B cell (primary cell): ENCODE measurements around the gene SETD9. TPM values are rescaled to one million over a fixed set of nuclear protein-coding genes. Genes with fewer than 3 reads are reported as not detected.

Source experiments
- ATAC-seq: fragments of 200-7000 bp; cut with Tn5 transposase; one replicate; pipeline ENCODE4 v1.10.0; 2021; ENCODE audit warnings: low read depth, mild to moderate bottlenecking, moderate number of reproducible peaks, moderate library complexity
- CTCF ChIA-PET: fragments of 350-600 bp; sonication (Branson Sonifier 250); formaldehyde crosslinking; loops from one replicate; lab custom pipeline; 2021; ENCODE audit warnings: antibody characterized with exemption, inconsistent platforms; lab: Charles Lee
- POLR2A ChIA-PET: fragments of 350-600 bp; sonication (Branson Sonifier 250); formaldehyde crosslinking; loops from one replicate; lab custom pipeline; 2021; ENCODE audit warnings: antibody characterized with exemption; lab: Charles Lee
- DNase-seq: peaks from one replicate; pipeline ENCODE4 v3.0.0; 2013
- H2AFZ ChIP-seq: 2 replicates; pipeline ENCODE4 v1.6.1; 2012; ENCODE audit warnings: mild to moderate bottlenecking, low read depth, low read length; ENCODE audit not compliant: insufficient read depth, poor library complexity, severe bottlenecking
- H3K27ac ChIP-seq, 2 donors: 1 replicate in 1 of 2; 2 replicates in 1 of 2; pipeline ENCODE4 v1.5.1; 2012 to 2013; ENCODE audit warnings: low read length in 2 of 2, mild to moderate bottlenecking in 2 of 2, moderate library complexity in 1 of 2
- H3K27me3 ChIP-seq, 4 experiments: fragments of 200-600 bp in 1 of 4; sonication (generic) in 1 of 4; replicated peaks in 1 of 4; 1 replicate in 2 of 4; 2 replicates in 2 of 4; pipeline versions ENCODE4 v1.6.1 to v1.7.0; 2013 to 2016; ENCODE audit warnings: low read length in 3 of 4, mild to moderate bottlenecking in 2 of 4, mixed read lengths in 1 of 4, moderate library complexity in 1 of 4; ENCODE audit not compliant: insufficient read depth in 4 of 4, control insufficient read depth in 3 of 4; ENCODE audit errors: control extremely low read depth in 1 of 4
- H3K36me3 ChIP-seq, 2 experiments: replicated peaks in 1 of 2; 1 replicate in 1 of 2; 2 replicates in 1 of 2; pipeline versions ENCODE4 v1.6.1 to v1.7.1; 2013; ENCODE audit warnings: low read length in 1 of 2; ENCODE audit not compliant: insufficient read depth in 2 of 2, control insufficient read depth in 1 of 2; ENCODE audit errors: control extremely low read depth in 1 of 2, extremely low read depth in 1 of 2
- H3K4me1 ChIP-seq, 2 donors: fragments of 200-600 bp in 1 of 2; sonication (generic) in 1 of 2; 1 replicate in 1 of 2; 2 replicates in 1 of 2; pipeline versions ENCODE4 v1.5.1 to v1.6.1; 2013 to 2017; ENCODE audit warnings: low read length in 2 of 2; ENCODE audit not compliant: control insufficient read depth in 2 of 2, insufficient read depth in 2 of 2
- H3K4me2 ChIP-seq: replicated peaks from 2 replicates; pipeline ENCODE3; 2012; ENCODE audit warnings: mild to moderate bottlenecking, low read depth, low read length; ENCODE audit not compliant: poor library complexity, severe bottlenecking
- H3K4me3 ChIP-seq, 5 experiments: fragments of 200-600 bp in 1 of 5; sonication (generic) in 1 of 5; 1 replicate in 3 of 5; 2 replicates in 2 of 5; pipeline versions ENCODE4 v1.5.1 to v1.7.0; 2011 to 2016; ENCODE audit warnings: low read length in 4 of 5, mild to moderate bottlenecking in 4 of 5, low read depth in 2 of 5, control low read depth in 1 of 5, moderate library complexity in 1 of 5; ENCODE audit not compliant: insufficient read depth in 1 of 5; ENCODE audit errors: control extremely low read depth in 1 of 5, extremely low read depth in 1 of 5
- H3K79me2 ChIP-seq: fragments of 200-600 bp; sonication (generic); one replicate; pipeline ENCODE4 v1.6.0; 2016; ENCODE audit warnings: low read length; ENCODE audit not compliant: control insufficient read depth, insufficient read depth
- H3K9ac ChIP-seq: fragments of 200-600 bp; sonication (generic); 2 replicates; pipeline ENCODE4 v1.6.1; 2017; ENCODE audit warnings: mild to moderate bottlenecking, low read length, moderate library complexity
- H3K9me3 ChIP-seq, 3 donors: one replicate each; pipeline versions ENCODE4 v1.6.1 to v1.7.1; 2013; ENCODE audit warnings: low read length in 2 of 3; ENCODE audit not compliant: control insufficient read depth in 2 of 3, insufficient read depth in 1 of 3; ENCODE audit errors: control extremely low read depth in 1 of 3
- H4K20me1 ChIP-seq: 2 replicates; pipeline ENCODE4 v1.6.0; 2012; ENCODE audit warnings: mild to moderate bottlenecking, low read length; ENCODE audit not compliant: insufficient read depth, control insufficient read depth, poor library complexity, severe bottlenecking
- H3K27ac Mint-ChIP-seq: one replicate; pipeline ENCODE4 v1.8.0; 2021; ENCODE audit warnings: mixed read lengths
- H3K27me3 Mint-ChIP-seq: one replicate; pipeline ENCODE4 v1.8.0; 2021; ENCODE audit warnings: mixed read lengths
- H3K4me1 Mint-ChIP-seq: one replicate; pipeline ENCODE4 v1.8.0; 2021; ENCODE audit warnings: mixed read lengths
- H3K4me3 Mint-ChIP-seq: one replicate; pipeline ENCODE4 v1.8.0; 2021; ENCODE audit warnings: mixed read lengths
- H3K9me3 Mint-ChIP-seq: one replicate; pipeline ENCODE4 v1.8.0; 2022; ENCODE audit warnings: mixed read lengths; ENCODE audit not compliant: insufficient read depth
- CTCF ChIP-seq: fragments of 200-600 bp; IDR thresholded peaks from one replicate; pipeline ENCODE4 v1.8.0; 2022; ENCODE audit warnings: antibody characterized with exemption, mild to moderate bottlenecking
- EZH2 ChIP-seq: IDR thresholded peaks from 2 replicates; pipeline ENCODE4 v1.6.1; 2012; ENCODE audit warnings: borderline replicate concordance, low read depth, mild to moderate bottlenecking, moderate library complexity, low read length; ENCODE audit not compliant: insufficient read depth, poor library complexity, severe bottlenecking
- WGBS: methylation state at CpG from one replicate; pipeline ENCODE4 v1.1.5; 2013; ENCODE audit warnings: missing lambda C conversion rate; ENCODE audit not compliant: insufficient coverage; 5-methylcytosine and 5-hydroxymethylcytosine counted together
- intact Hi-C: fragments of 100-400 bp; cut with micrococcal nuclease; formaldehyde crosslinking; loops from one replicate; pipeline ENCODE4 v1.10.0; 2022
- polyA plus RNA-seq: library from polyadenylated mRNA; depleted of rRNA; stranded (reverse); fragments of >200 nt; gene quantifications from 2 replicates; pipeline ENCODE4 v1.2.3, GENCODE V29; 2012
- total RNA-seq, 2 donors: library from RNA; stranded (reverse); fragments of 120-200 nt in 1 of 2; gene quantifications; 1 replicate in 1 of 2; 2 replicates in 1 of 2; pipeline versions ENCODE4 v1.2.3 to v1.2.4, GENCODE V29; 2013 to 2022

SETD9 gene
- total and polyA plus RNA-seq, 2 donors (not counting 1 experiment from before 2014, with no cell fraction given), result 5.0 to 7.2 TPM

GRCh38 chr5:56861893-56862485 is 47.4 kb upstream of the SETD9 start:
- Histone ChIP-seq H3K79me2 (peaks cover 94% of the 10 kb centered on the region), H3K4me1 (peaks cover 0 to 3% of the 10 kb centered on the region in 2 donors), H2AFZ (no peak overlapping the region), H3K4me3 (no peak overlapping the region), H3K9me3 (no peaks in the 10 kb centered on the region), H3K27ac (peak overlapping the region in 1 of 2 donors; percentile 48), H4K20me1 (peaks cover 67% of the 10 kb centered on the region), H3K27me3 (no peaks in the 10 kb centered on the region), H3K4me2 (no peak overlapping the region), H3K36me3 (peaks cover 12 to 82% of the 10 kb centered on the region in 2 experiments), H3K9ac (no peak overlapping the region)
- peaks cover 25% of the 10 kb centered on the region for H3K4me1 Mint-ChIP-seq
- intact Hi-C loops, result no loop called here
- CTCF ChIA-PET, result interaction anchor here (1.0 to 3.4 kb wide), 5 partner anchors 10 to 592 kb away, joined by 4 to 9 read pairs (median 8); no protein-coding TSS in a partner anchor
- H3K4me3 Mint-ChIP-seq, result no peak overlapping the region
- ATAC-seq, result no peak
- H3K9me3 Mint-ChIP-seq, result no peaks in the 10 kb centered on the region
- H3K27me3 Mint-ChIP-seq, result no peaks in the 10 kb centered on the region
- 83% methylated on average over 1 of the region's 4 CpGs for WGBS
- no peak for DNase-seq
- POLR2A ChIA-PET, result interaction anchor here (0.7 to 1.2 kb wide), 2 partner anchors 21 to 33 kb away, joined by 5 to 7 read pairs; no protein-coding TSS in a partner anchor
- H3K27ac Mint-ChIP-seq, result no peak overlapping the region
- TF ChIP-seq CTCF, result no peak
- TF ChIP-seq EZH2, result no peak

GRCh38 chr5:56862909-56863308 is 46.5 kb upstream of the SETD9 start:
- Mint-ChIP-seq H3K27ac (no peak overlapping the region), H3K9me3 (no peaks in the 10 kb centered on the region), H3K27me3 (no peaks in the 10 kb centered on the region), H3K4me3 (no peak overlapping the region), H3K4me1 (peaks cover 18% of the 10 kb centered on the region)
- no peaks in the 10 kb centered on the region for H3K9me3 ChIP-seq
- H3K4me2 ChIP-seq, result no peak overlapping the region
- POLR2A ChIA-PET, result no interaction called here
- DNase-seq, result no peak
- peaks cover 0 to 3% of the 10 kb centered on the region in 2 donors for H3K4me1 ChIP-seq
- peaks cover 13 to 82% of the 10 kb centered on the region in 2 experiments for H3K36me3 ChIP-seq
- no CpG with 5 or more reads among the region's 3 CpGs for WGBS
- H3K27me3 ChIP-seq, result no peaks in the 10 kb centered on the region
- peak overlapping the region in 1 of 2 donors; percentile 11 for H3K27ac ChIP-seq
- H2AFZ ChIP-seq, result no peak overlapping the region
- no peak for ATAC-seq
- no peak overlapping the region for H3K9ac ChIP-seq
- H4K20me1 ChIP-seq, result peaks cover 64% of the 10 kb centered on the region
- H3K4me3 ChIP-seq, result no peak overlapping the region
- intact Hi-C loops, result no loop called here
- CTCF ChIA-PET, result interaction anchor here (2.4 kb wide), 1 partner anchor 593 kb away, joined by 6 read pairs; no protein-coding TSS in a partner anchor
- H3K79me2 ChIP-seq, result peaks cover 93% of the 10 kb centered on the region
- no peak for TF ChIP-seq CTCF
- no peak for TF ChIP-seq EZH2
